ENCODE measurements around the gene CEBPG. TPM values are rescaled to one million over a fixed set of nuclear protein-coding genes. Genes with fewer than 3 reads are reported as not detected.

The CEBPG gene
- 23.4 TPM for polyA plus RNA-seq (2013, experiment 1 of 2)
- polyA plus RNA-seq (2013, experiment 2 of 2), result 23.1 TPM

DNA sequence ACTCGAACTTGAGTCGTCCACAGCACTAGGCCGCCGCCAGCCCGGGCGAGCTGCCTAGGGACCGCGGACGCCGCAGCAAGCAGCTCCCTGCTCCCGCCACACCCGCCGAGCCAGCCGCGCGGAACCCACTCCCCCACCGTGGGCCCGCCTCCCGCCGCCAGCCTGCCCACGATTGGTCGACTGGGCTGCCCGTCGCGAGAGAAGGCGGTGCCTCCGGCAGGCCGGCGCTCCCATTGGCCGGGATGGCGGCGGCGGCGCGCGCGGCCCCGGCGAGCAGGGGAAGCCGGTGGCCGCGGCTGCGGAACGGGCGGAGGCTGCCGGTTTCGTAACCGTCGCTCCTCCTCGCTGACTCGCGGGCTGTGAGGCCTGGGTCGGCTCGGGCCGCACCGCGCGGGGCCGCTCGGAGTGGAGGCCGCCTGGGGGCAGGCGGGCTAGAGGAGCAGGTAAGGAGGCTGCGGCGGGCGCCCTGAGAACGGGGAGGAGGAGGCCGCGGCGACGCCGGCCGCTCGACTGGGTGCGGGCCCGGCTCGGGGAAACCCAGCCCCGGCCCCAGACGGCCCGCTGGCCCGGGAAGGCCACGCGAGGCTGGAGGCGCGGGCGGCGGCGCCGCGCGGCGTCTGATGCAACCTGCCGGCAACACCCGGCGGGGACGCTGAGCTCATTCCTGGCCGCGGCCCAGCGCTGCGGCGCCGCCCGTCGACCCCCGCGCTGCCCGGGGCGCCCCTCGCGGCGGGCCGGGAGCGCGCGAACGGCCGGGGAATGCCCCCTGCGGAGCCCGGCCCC is at the start of gene CEBPG:
CEBPG (plus strand) TSS at position 257 of the 783 bp plus-strand sequence. CDS start 5,531 bp downstream, outside the sequence.
- peak within 1 kb of the TSS; percentile 82 for H3K4me2 ChIP-seq (ENCODE audit: insufficient read depth, low read length, poor library complexity, severe bottlenecking)
- peak within 1 kb of the TSS; percentile 87 for H3K23ac ChIP-seq (ENCODE audit: low read depth, low read length, poor library complexity)
- peak within 1 kb of the TSS; percentile 95 for H3K14ac ChIP-seq (ENCODE audit: low read length)
- H3K18ac ChIP-seq (ENCODE audit: low read length), result peak within 1 kb of the TSS; percentile 99
- peak within 1 kb of the TSS; percentile 62 to 100 for H3K4me3 ChIP-seq (ENCODE audit: low read length in 2 of 2)
- no peaks in the 10 kb centered on the region for H3K79me1 ChIP-seq (ENCODE audit: low read depth, low read length)
- H3K27me3 ChIP-seq (ENCODE audit: control insufficient read depth in 3 of 3, insufficient read depth in 3 of 3, low read depth in 1 of 3, low read length in 3 of 3), result peaks cover 0 to 9% (median 0%) of the 10 kb centered on the region in 3 experiments
- H3K4ac ChIP-seq (ENCODE audit: low read length), result no peak within 1 kb of the TSS
- no CpG with 5 or more reads among the region's 118 CpGs for WGBS, 2 donors (ENCODE audit: extremely low coverage in 2 of 2, insufficient read length in 2 of 2, insufficient replicate concordance in 1 of 2)
- no peaks in the 10 kb centered on the region for H3K9me3 ChIP-seq (replicated peaks in 1 of 2; ENCODE audit: control insufficient read depth in 2 of 2, insufficient read depth in 1 of 2, low read depth in 1 of 2, low read length in 2 of 2)
- H4K91ac ChIP-seq (ENCODE audit: low read depth, low read length, poor library complexity), result no peak within 1 kb of the TSS
- peak within 1 kb of the TSS; percentile 76 for H2BK12ac ChIP-seq (ENCODE audit: low read length)
- H2BK15ac ChIP-seq (ENCODE audit: low read length), result peak within 1 kb of the TSS; percentile 62
- H2BK5ac ChIP-seq (ENCODE audit: low read length), result peak within 1 kb of the TSS; percentile 45
- H3K4me1 ChIP-seq (ENCODE audit: control insufficient read depth in 2 of 2, insufficient read depth in 1 of 2, low read depth in 1 of 2, low read length in 2 of 2), result peaks cover 5 to 12% of the 10 kb centered on the region in 2 donors
- H2AK5ac ChIP-seq (ENCODE audit: low read depth, low read length), result no peak within 1 kb of the TSS
- H3K9ac ChIP-seq (ENCODE audit: low read depth, low read length, poor library complexity), result peak within 1 kb of the TSS; percentile 99
- DNase-seq (ENCODE audit: low spot score), result peak; percentile 94
- H4K8ac ChIP-seq (ENCODE audit: low read depth, low read length), result no peak within 1 kb of the TSS
- H3K36me3 ChIP-seq (replicated peaks in 1 of 2; ENCODE audit: control insufficient read depth in 2 of 2, insufficient read depth in 2 of 2, low read length in 2 of 2), result peaks cover 2 to 21% of the 10 kb centered on the region in 2 donors
- H2AFZ ChIP-seq (ENCODE audit: low read length), result peak within 1 kb of the TSS; percentile 99
- H2BK120ac ChIP-seq (ENCODE audit: low read depth, low read length), result no peak within 1 kb of the TSS
- H3K27ac ChIP-seq (replicated peaks; ENCODE audit: low read length), result peak within 1 kb of the TSS; percentile 91

DNA sequence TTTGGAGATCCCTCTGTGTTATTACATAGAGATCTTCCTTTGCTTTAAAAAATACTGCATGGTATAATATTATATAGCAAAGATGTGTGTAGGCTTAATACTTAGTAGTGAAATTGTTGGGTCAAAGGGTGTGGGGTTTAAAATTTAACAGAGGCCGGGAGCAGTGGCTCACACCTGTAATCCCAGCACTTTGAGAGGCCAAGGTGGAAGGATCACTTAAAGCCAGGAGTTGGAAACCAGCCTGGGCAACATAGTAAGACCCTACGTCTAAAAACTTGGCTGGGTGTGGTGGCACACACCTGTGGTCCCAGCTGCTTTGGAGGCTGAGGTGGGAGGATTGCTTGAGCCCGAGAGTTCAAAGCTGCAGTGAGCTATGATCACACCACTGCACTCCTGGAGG is 48.9 kb upstream of the CEBPG start:
- Histone ChIP-seq H4K8ac (ENCODE audit: low read depth, low read length) (no peak overlapping the region), H2BK15ac (ENCODE audit: low read length) (no peak overlapping the region), H3K14ac (ENCODE audit: low read length) (no peak overlapping the region), H2BK5ac (ENCODE audit: low read length) (no peak overlapping the region), H3K9ac (ENCODE audit: low read depth, low read length, poor library complexity) (no peak overlapping the region), H3K23ac (ENCODE audit: low read depth, low read length, poor library complexity) (no peak overlapping the region), H3K27me3 (ENCODE audit: control insufficient read depth in 3 of 3, insufficient read depth in 3 of 3, low read depth in 1 of 3, low read length in 3 of 3) (peaks cover 0 to 9% (median 0%) of the 10 kb centered on the region in 3 experiments), H4K91ac (ENCODE audit: low read depth, low read length, poor library complexity) (no peak overlapping the region), H3K4me2 (ENCODE audit: insufficient read depth, low read length, poor library complexity, severe bottlenecking) (no peak overlapping the region), H3K9me3 (replicated peaks in 1 of 2; ENCODE audit: control insufficient read depth in 2 of 2, insufficient read depth in 1 of 2, low read depth in 1 of 2, low read length in 2 of 2) (peaks cover 2 to 5% of the 10 kb centered on the region in 2 donors), H2BK120ac (ENCODE audit: low read depth, low read length) (no peak overlapping the region), H3K18ac (ENCODE audit: low read length) (no peak overlapping the region), H3K36me3 (replicated peaks in 1 of 2; ENCODE audit: control insufficient read depth in 2 of 2, insufficient read depth in 2 of 2, low read length in 2 of 2) (no peaks in the 10 kb centered on the region), H3K79me1 (ENCODE audit: low read depth, low read length) (no peaks in the 10 kb centered on the region), H3K4me3 (ENCODE audit: low read length in 2 of 2) (no peak overlapping the region), H2AK5ac (ENCODE audit: low read depth, low read length) (no peak overlapping the region), H3K27ac (replicated peaks; ENCODE audit: low read length) (no peak overlapping the region), H2AFZ (ENCODE audit: low read length) (no peak overlapping the region), H2BK12ac (ENCODE audit: low read length) (no peak overlapping the region), H3K4ac (ENCODE audit: low read length) (no peak overlapping the region), H3K4me1 (ENCODE audit: control insufficient read depth in 2 of 2, insufficient read depth in 1 of 2, low read depth in 1 of 2, low read length in 2 of 2) (no peaks in the 10 kb centered on the region)
- no peak for DNase-seq (ENCODE audit: low spot score)
- no CpG with 5 or more reads among the region's 3 CpGs for WGBS, 2 donors (ENCODE audit: extremely low coverage in 2 of 2, insufficient read length in 2 of 2, insufficient replicate concordance in 1 of 2)

DNA sequence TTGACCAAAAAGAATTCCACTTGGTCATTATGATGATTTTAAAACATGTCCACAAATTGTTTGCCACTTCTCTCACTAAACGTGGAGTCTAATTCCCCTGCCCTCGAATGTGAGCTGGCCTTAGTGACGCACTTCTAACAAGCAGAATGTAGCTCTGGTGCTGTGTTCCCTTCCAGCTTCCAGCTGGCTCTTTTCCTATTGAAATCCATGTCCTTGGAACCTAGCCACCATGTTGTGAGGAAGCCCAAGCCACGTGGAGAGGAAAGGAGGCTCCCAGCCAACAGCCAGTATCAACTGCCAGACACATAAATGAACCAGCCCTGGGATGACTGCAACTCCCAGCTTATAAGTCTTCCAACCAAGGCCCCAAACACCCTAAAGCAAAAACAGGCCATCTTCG is 47.6 kb upstream of the CEBPG start:
- Histone ChIP-seq H3K36me3 (replicated peaks in 1 of 2; ENCODE audit: control insufficient read depth in 2 of 2, insufficient read depth in 2 of 2, low read length in 2 of 2) (no peaks in the 10 kb centered on the region), H2AFZ (ENCODE audit: low read length) (no peak overlapping the region), H3K23ac (ENCODE audit: low read depth, low read length, poor library complexity) (no peak overlapping the region), H3K79me1 (ENCODE audit: low read depth, low read length) (no peaks in the 10 kb centered on the region), H3K4me2 (ENCODE audit: insufficient read depth, low read length, poor library complexity, severe bottlenecking) (no peak overlapping the region), H4K91ac (ENCODE audit: low read depth, low read length, poor library complexity) (no peak overlapping the region), H4K8ac (ENCODE audit: low read depth, low read length) (no peak overlapping the region), H3K4me3 (ENCODE audit: low read length in 2 of 2) (no peak overlapping the region), H3K4me1 (ENCODE audit: control insufficient read depth in 2 of 2, insufficient read depth in 1 of 2, low read depth in 1 of 2, low read length in 2 of 2) (no peaks in the 10 kb centered on the region), H3K4ac (ENCODE audit: low read length) (no peak overlapping the region), H3K9me3 (replicated peaks in 1 of 2; ENCODE audit: control insufficient read depth in 2 of 2, insufficient read depth in 1 of 2, low read depth in 1 of 2, low read length in 2 of 2) (peaks cover 2 to 5% of the 10 kb centered on the region in 2 donors), H3K18ac (ENCODE audit: low read length) (no peak overlapping the region), H2BK120ac (ENCODE audit: low read depth, low read length) (no peak overlapping the region), H2BK15ac (ENCODE audit: low read length) (no peak overlapping the region), H3K27ac (replicated peaks; ENCODE audit: low read length) (no peak overlapping the region), H2BK5ac (ENCODE audit: low read length) (no peak overlapping the region), H2AK5ac (ENCODE audit: low read depth, low read length) (no peak overlapping the region), H3K9ac (ENCODE audit: low read depth, low read length, poor library complexity) (no peak overlapping the region), H3K14ac (ENCODE audit: low read length) (no peak overlapping the region), H2BK12ac (ENCODE audit: low read length) (no peak overlapping the region), H3K27me3 (ENCODE audit: control insufficient read depth in 3 of 3, insufficient read depth in 3 of 3, low read depth in 1 of 3, low read length in 3 of 3) (peaks cover 0 to 9% (median 0%) of the 10 kb centered on the region in 3 experiments)
- WGBS, 2 donors (ENCODE audit: extremely low coverage in 2 of 2, insufficient read length in 2 of 2, insufficient replicate concordance in 1 of 2), result no CpG with 5 or more reads among the region's 5 CpGs
- DNase-seq (ENCODE audit: low spot score), result no peak

DNA sequence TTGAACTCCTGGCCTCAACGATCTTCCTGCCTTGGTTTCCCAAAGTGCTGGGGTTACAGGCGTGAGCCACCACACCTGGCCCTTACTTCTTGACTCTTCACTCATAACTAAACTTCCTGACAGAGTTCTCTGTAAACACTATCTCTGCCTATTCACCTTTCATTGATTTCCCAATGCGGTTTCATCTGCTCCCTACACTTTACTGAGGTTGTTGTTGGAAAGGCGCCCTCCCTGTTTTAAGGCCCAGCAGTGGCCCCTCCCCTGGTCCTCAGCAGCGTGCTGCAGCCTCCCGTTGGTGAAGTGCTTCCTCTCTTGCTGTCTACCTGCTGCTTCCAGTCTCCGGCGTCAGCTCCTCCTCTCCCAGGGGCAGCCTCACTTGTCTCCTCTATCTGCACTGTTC is 44.4 kb upstream of the CEBPG start:
- H4K91ac ChIP-seq (ENCODE audit: low read depth, low read length, poor library complexity), result no peak overlapping the region
- H3K4me1 ChIP-seq (ENCODE audit: control insufficient read depth in 2 of 2, insufficient read depth in 1 of 2, low read depth in 1 of 2, low read length in 2 of 2), result no peaks in the 10 kb centered on the region
- no peak overlapping the region for H2BK120ac ChIP-seq (ENCODE audit: low read depth, low read length)
- H3K9me3 ChIP-seq (replicated peaks in 1 of 2; ENCODE audit: control insufficient read depth in 2 of 2, insufficient read depth in 1 of 2, low read depth in 1 of 2, low read length in 2 of 2), result no peaks in the 10 kb centered on the region
- no peak overlapping the region for H3K9ac ChIP-seq (ENCODE audit: low read depth, low read length, poor library complexity)
- H2AFZ ChIP-seq (ENCODE audit: low read length), result no peak overlapping the region
- no peaks in the 10 kb centered on the region for H3K79me1 ChIP-seq (ENCODE audit: low read depth, low read length)
- H3K18ac ChIP-seq (ENCODE audit: low read length), result no peak overlapping the region
- no peak overlapping the region for H2BK15ac ChIP-seq (ENCODE audit: low read length)
- no peak overlapping the region for H2AK5ac ChIP-seq (ENCODE audit: low read depth, low read length)
- no peak for DNase-seq (ENCODE audit: low spot score)
- H3K4me3 ChIP-seq (ENCODE audit: low read length in 2 of 2), result no peak overlapping the region
- no CpG with 5 or more reads among the region's 8 CpGs for WGBS, 2 donors (ENCODE audit: extremely low coverage in 2 of 2, insufficient read length in 2 of 2, insufficient replicate concordance in 1 of 2)
- no peak overlapping the region for H3K14ac ChIP-seq (ENCODE audit: low read length)
- no peak overlapping the region for H2BK12ac ChIP-seq (ENCODE audit: low read length)
- H2BK5ac ChIP-seq (ENCODE audit: low read length), result no peak overlapping the region
- no peak overlapping the region for H3K4ac ChIP-seq (ENCODE audit: low read length)
- no peak overlapping the region for H3K23ac ChIP-seq (ENCODE audit: low read depth, low read length, poor library complexity)
- H3K27ac ChIP-seq (replicated peaks; ENCODE audit: low read length), result no peak overlapping the region
- peaks cover 0 to 9% (median 0%) of the 10 kb centered on the region in 3 experiments for H3K27me3 ChIP-seq (ENCODE audit: control insufficient read depth in 3 of 3, insufficient read depth in 3 of 3, low read depth in 1 of 3, low read length in 3 of 3)
- H3K4me2 ChIP-seq (ENCODE audit: insufficient read depth, low read length, poor library complexity, severe bottlenecking), result no peak overlapping the region
- H4K8ac ChIP-seq (ENCODE audit: low read depth, low read length), result no peak overlapping the region
- H3K36me3 ChIP-seq (replicated peaks in 1 of 2; ENCODE audit: control insufficient read depth in 2 of 2, insufficient read depth in 2 of 2, low read length in 2 of 2), result no peaks in the 10 kb centered on the region

Data from neuronal stem cell (in vitro differentiated cells).